SU-DHL-6 (cell line): ENCODE measurements around the gene ZC3HAV1L.

Experiments
- H2AFZ ChIP-seq: fragments of 200-600 bp; sonication (generic); 2 replicates; pipeline ENCODE4 v1.6.1; 2014; ENCODE audit warnings: low read depth, mild to moderate bottlenecking, moderate library complexity, mixed read lengths, antibody characterized with exemption, low read length; ENCODE audit not compliant: severe bottlenecking
- H3F3A ChIP-seq: fragments of 200-600 bp; shearing (Covaris generic); 2 replicates; pipeline ENCODE4 v1.6.0; 2016; ENCODE audit warnings: antibody characterized with exemption, mild to moderate bottlenecking; ENCODE audit not compliant: insufficient read depth
- H3K27ac ChIP-seq: fragments of 200-600 bp; sonication (generic); 2 replicates; pipeline ENCODE4 v1.5.1; 2016; ENCODE audit warnings: low read depth, mild to moderate bottlenecking, low read length, moderate library complexity, mixed read lengths
- H3K27me3 ChIP-seq: fragments of 200-600 bp; sonication (generic), shearing (Covaris generic); 2 replicates; pipeline ENCODE4 v1.6.0; 2014; ENCODE audit warnings: mild to moderate bottlenecking, low read length
- H3K36me3 ChIP-seq: fragments of 200-600 bp; sonication (generic); 2 replicates; pipeline ENCODE4 v1.6.1; 2014; ENCODE audit warnings: mild to moderate bottlenecking, low read length, mixed read lengths
- H3K4me2 ChIP-seq: fragments of 300-600, 200-600 bp; shearing (Covaris generic), sonication (generic); 2 replicates; pipeline ENCODE4 v1.6.0; 2014; ENCODE audit warnings: low read length, low read depth, mild to moderate bottlenecking; ENCODE audit not compliant: poor library complexity, severe bottlenecking
- H3K4me3 ChIP-seq: fragments of 200-600 bp; sonication (generic); 2 replicates; pipeline ENCODE4 v1.5.1; 2014; ENCODE audit warnings: antibody characterized with exemption, low read length, mild to moderate bottlenecking, mixed read lengths; ENCODE audit not compliant: insufficient read depth, poor library complexity, severe bottlenecking
- H3K79me2 ChIP-seq: fragments of 200-600 bp; sonication (generic); 2 replicates; pipeline ENCODE4 v1.6.1; 2014; ENCODE audit warnings: mild to moderate bottlenecking, low read length, moderate library complexity; ENCODE audit not compliant: insufficient read depth
- H3K9ac ChIP-seq: fragments of 200-600 bp; sonication (generic); 2 replicates; pipeline ENCODE4 v1.7.0; 2014; ENCODE audit warnings: mild to moderate bottlenecking, low read length
- H3K9me2 ChIP-seq: fragments of 200-600 bp; sonication (generic); replicated peaks from 2 replicates; pipeline ENCODE4 v1.6.1; 2014; ENCODE audit warnings: low read length; ENCODE audit not compliant: insufficient read depth
- H3K9me3 ChIP-seq: fragments of 200-600 bp; sonication (generic); 2 replicates; pipeline ENCODE4 v1.6.1; 2014; ENCODE audit warnings: low read length, mixed read lengths; ENCODE audit not compliant: insufficient read depth
- H4K20me1 ChIP-seq: fragments of 200-600 bp; sonication (generic); 2 replicates; pipeline ENCODE4 v1.6.1; 2014; ENCODE audit warnings: low read depth, mild to moderate bottlenecking, antibody characterized with exemption, low read length, moderate library complexity, mixed read lengths
- CTCF ChIP-seq: fragments of 200-600 bp; sonication (generic); IDR thresholded peaks from one replicate; pipeline ENCODE4 v1.5.1; 2017; ENCODE audit warnings: antibody characterized with exemption, mild to moderate bottlenecking, low read length, moderate library complexity; ENCODE audit not compliant: insufficient read depth, poor library complexity, severe bottlenecking
- EZH2phosphoT487 ChIP-seq: fragments of 200-600 bp; sonication (generic), shearing (Covaris generic); conservative IDR thresholded peaks from 2 replicates; pipeline ENCODE4 v1.6.1; 2018; ENCODE audit warnings: mild to moderate bottlenecking, antibody characterized with exemption, low read length, moderate library complexity, mixed read lengths

ZC3HAV1L gene

DNA sequence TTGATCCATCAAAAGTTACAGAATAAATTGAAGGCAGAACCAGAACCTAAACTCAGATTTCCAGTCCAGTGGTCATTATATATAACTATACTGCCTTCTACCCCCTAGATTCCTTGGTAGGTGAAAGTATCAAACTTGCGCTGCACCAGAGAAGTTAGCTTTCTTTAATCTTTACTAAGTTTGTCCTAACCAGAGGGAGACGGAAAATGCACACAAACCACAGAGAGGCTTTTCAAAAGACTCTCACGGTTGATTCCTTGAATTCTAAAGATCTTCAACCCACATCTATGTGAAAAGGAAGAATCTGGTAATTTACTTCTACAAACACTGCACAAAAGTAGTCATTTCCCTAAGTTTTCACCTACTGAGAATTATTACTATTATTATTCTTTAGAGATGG, 36.4 kb downstream of the ZC3HAV1L start:
- Histone ChIP-seq H3K27me3 (no peaks in the 10 kb centered on the region; the same call in 1 of the 2 replicates), H2AFZ (no peak overlapping the region), H4K20me1 (no peaks in the 10 kb centered on the region), H3K9me3 (peaks cover 5% of the 10 kb centered on the region; the same call in 1 of the 2 replicates), H3K9me2 (no peaks in the 10 kb centered on the region; the same call in 1 of the 2 replicates), H3K4me2 (no peak overlapping the region), H3K27ac (no peak overlapping the region), H3K79me2 (no peaks in the 10 kb centered on the region), H3K9ac (no peak overlapping the region), H3K36me3 (peaks cover 5% of the 10 kb centered on the region; the same call in 1 of the 2 replicates), H3F3A (no peaks in the 10 kb centered on the region), H3K4me3 (no peak overlapping the region)
- TF ChIP-seq EZH2phosphoT487 (no peak), CTCF (no peak)

- no peaks in the 10 kb centered on the region; the same call in 1 of the 2 replicates for H3K9me2 ChIP-seq
- H3K4me2 ChIP-seq, result no peak overlapping the region
- no peak overlapping the region for H3K9ac ChIP-seq
- no peak overlapping the region for H3K4me3 ChIP-seq
- 0 out of 2 replicates have a peak, but pooled peaks cover 4% of the 10 kb centered on the region for H3K9me3 ChIP-seq
- TF ChIP-seq CTCF (no peak), EZH2phosphoT487 (no peak)
- H4K20me1 ChIP-seq, result no peaks in the 10 kb centered on the region
- H3K27me3 ChIP-seq, result no peaks in the 10 kb centered on the region; the same call in 1 of the 2 replicates
- H3K79me2 ChIP-seq, result no peaks in the 10 kb centered on the region
- H3K36me3 ChIP-seq, result no peaks in the 10 kb centered on the region
- H2AFZ ChIP-seq, result no peak overlapping the region
- H3K27ac ChIP-seq, result no peak overlapping the region
- no peaks in the 10 kb centered on the region for H3F3A ChIP-seq
Measured at GRCh38 chr7:138992052-138992531, 43.8 kb downstream of the ZC3HAV1L start.

DNA sequence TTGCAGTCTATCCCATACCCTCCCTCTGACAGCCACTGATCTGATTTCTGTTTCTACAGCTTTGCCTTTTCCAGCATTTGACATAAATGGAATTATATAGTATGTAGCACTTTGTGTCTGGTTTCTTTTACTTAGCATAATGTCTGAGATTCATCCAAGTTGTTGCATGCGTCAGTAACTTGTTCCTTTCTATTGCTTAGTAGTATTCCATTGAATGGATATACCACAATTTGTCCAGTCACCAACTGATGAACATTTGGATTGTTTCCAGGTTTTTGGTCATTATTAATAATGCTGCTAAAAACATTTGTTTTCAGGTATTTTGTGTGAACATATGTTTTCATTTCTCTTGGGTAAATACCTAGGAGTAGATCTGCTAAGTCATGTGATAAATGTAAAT, 48.2 kb downstream of the ZC3HAV1L start:
- no peaks in the 10 kb centered on the region for H3K27me3 ChIP-seq
- no peak overlapping the region for H3K9ac ChIP-seq
- H3K4me2 ChIP-seq, result no peak overlapping the region
- no peaks in the 10 kb centered on the region for H4K20me1 ChIP-seq
- TF ChIP-seq EZH2phosphoT487, result no peak
- TF ChIP-seq CTCF, result no peak
- no peaks in the 10 kb centered on the region for H3K79me2 ChIP-seq
- H3K9me2 ChIP-seq, result no peaks in the 10 kb centered on the region
- H3K4me3 ChIP-seq, result no peak overlapping the region
- no peaks in the 10 kb centered on the region for H3K36me3 ChIP-seq
- no peak overlapping the region for H3K27ac ChIP-seq
- 0 out of 2 replicates have a peak, but pooled peaks cover 4% of the 10 kb centered on the region for H3K9me3 ChIP-seq
- H2AFZ ChIP-seq, result no peak overlapping the region
- no peaks in the 10 kb centered on the region for H3F3A ChIP-seq
